Femur (tissue), 1 donor: ENCODE results near the gene EFCAB11.
A peak's percentile ranks its signal among the peaks of the same experiment; 100 is the strongest.

ENCODE experiments used
- DNase-seq: peaks from one replicate; pipeline ENCODE4 v3.0.0-alpha.2; 2017

EFCAB11 gene

GRCh38 chr14:89861630-89862029 is 92.9 kb downstream of the EFCAB11 start:
- no peak for DNase-seq

GRCh38 chr14:89858089-89858488 is 96.4 kb downstream of the EFCAB11 start:
- DNase-seq: no peak

- no peak for DNase-seq
These were observed 97.6 kb downstream of the EFCAB11 start for GRCh38 chr14:89856871-89857345.

GRCh38 chr14:89855961-89856656 is 98.4 kb downstream of the EFCAB11 start:
- DNase-seq: no peak

- no peak for DNase-seq
These were observed 100.4 kb downstream of the EFCAB11 start for GRCh38 chr14:89853936-89854693.

- DNase-seq: peak; percentile 57
These were observed 103.4 kb downstream of the EFCAB11 start for GRCh38 chr14:89851106-89851505.

- DNase-seq: no peak
These were observed 104.6 kb downstream of the EFCAB11 start for GRCh38 chr14:89849931-89850330.

- DNase-seq: no peak
These were observed 106.4 kb downstream of the EFCAB11 start for GRCh38 chr14:89848165-89848564.

GRCh38 chr14:89845346-89845745 is 109.2 kb downstream of the EFCAB11 start:
- no peak for DNase-seq

GRCh38 chr14:89844508-89844907 is 110.0 kb downstream of the EFCAB11 start:
- DNase-seq: no peak

- no peak for DNase-seq
These were observed 111.7 kb downstream of the EFCAB11 start for GRCh38 chr14:89842837-89843236.

- no peak for DNase-seq
These were observed 112.7 kb downstream of the EFCAB11 start for GRCh38 chr14:89841851-89842250.

GRCh38 chr14:89836830-89837469 is 117.6 kb downstream of the EFCAB11 start:
- DNase-seq: no peak

GRCh38 chr14:89833661-89834060 is 120.9 kb downstream of the EFCAB11 start:
- no peak for DNase-seq

- DNase-seq: no peak
These were observed 121.4 kb downstream of the EFCAB11 start for GRCh38 chr14:89833120-89833532.

GRCh38 chr14:89828471-89829165 is 125.9 kb downstream of the EFCAB11 start:
- no peak for DNase-seq

GRCh38 chr14:89827265-89827664 is 127.3 kb downstream of the EFCAB11 start:
- DNase-seq: no peak

GRCh38 chr14:89826596-89826995 is 127.9 kb downstream of the EFCAB11 start:
- DNase-seq: no peak

GRCh38 chr14:89823743-89824142 is 130.8 kb downstream of the EFCAB11 start:
- DNase-seq: no peak

- no peak for DNase-seq
These were observed 140.4 kb downstream of the EFCAB11 start for GRCh38 chr14:89814126-89814525.

- DNase-seq: peak; percentile 52
These were observed 140.9 kb downstream of the EFCAB11 start for GRCh38 chr14:89813617-89814031.

- no peak for DNase-seq
These were observed 142.5 kb downstream of the EFCAB11 start for GRCh38 chr14:89811954-89812575.

- no peak for DNase-seq
These were observed 144.4 kb downstream of the EFCAB11 start for GRCh38 chr14:89810101-89810500.
